Parathyroid adenoma (tissue), 2 donors: ENCODE results near the gene MARK4.
"Not testable (repeated sequence)": the region's sequence is repeated elsewhere in the genome, so short reads cannot be mapped to it uniquely, and the experiment has no call there.

Experiments
- H2AFZ ChIP-seq: fragments of 300-600 bp; sonication (generic); one replicate; pipeline ENCODE4 v1.7.0; 2017; ENCODE audit warnings: antibody characterized with exemption, mild to moderate bottlenecking
- H3K27ac ChIP-seq: fragments of 300-600 bp; sonication (generic); one replicate; pipeline ENCODE4 v1.7.0; 2017
- H3K27me3 ChIP-seq: fragments of 300-600 bp; sonication (generic); one replicate; pipeline ENCODE4 v1.7.0; 2017; ENCODE audit warnings: low read length; ENCODE audit not compliant: control insufficient read depth, insufficient read depth
- H3K36me3 ChIP-seq: fragments of 300-600 bp; sonication (generic); one replicate; pipeline ENCODE4 v1.7.0; 2017; ENCODE audit warnings: low read length; ENCODE audit not compliant: control insufficient read depth, insufficient read depth
- H3K4me1 ChIP-seq: fragments of 300-600 bp; sonication (generic); one replicate; pipeline ENCODE4 v1.7.0; 2017; ENCODE audit warnings: control low read depth
- H3K4me2 ChIP-seq: fragments of 300-600 bp; sonication (generic); one replicate; pipeline ENCODE4 v1.7.0; 2017; ENCODE audit warnings: low read length
- H3K4me3 ChIP-seq: fragments of 300-600 bp; sonication (generic); one replicate; pipeline ENCODE4 v1.7.0; 2017; ENCODE audit warnings: low read depth, low read length
- H3K79me2 ChIP-seq: fragments of 300-600 bp; sonication (generic); one replicate; pipeline ENCODE4 v1.7.0; 2017; ENCODE audit warnings: control low read depth
- H3K9ac ChIP-seq: fragments of 300-600 bp; sonication (generic); one replicate; pipeline ENCODE4 v1.7.0; 2017; ENCODE audit warnings: mild to moderate bottlenecking
- H3K9me3 ChIP-seq: fragments of 300-600 bp; sonication (generic); one replicate; pipeline ENCODE4 v1.7.0; 2017; ENCODE audit warnings: low read length; ENCODE audit not compliant: control insufficient read depth
- TF ChIP-seq, protein P1 (sequence below): fragments of 300-600 bp; sonication (generic); IDR thresholded peaks from one replicate; pipeline ENCODE4 v1.7.0; 2017; ENCODE audit warnings: antibody characterized with exemption, mild to moderate bottlenecking
- donor health status: primary hyperparathyroidism.

The MARK4 gene

DNA sequence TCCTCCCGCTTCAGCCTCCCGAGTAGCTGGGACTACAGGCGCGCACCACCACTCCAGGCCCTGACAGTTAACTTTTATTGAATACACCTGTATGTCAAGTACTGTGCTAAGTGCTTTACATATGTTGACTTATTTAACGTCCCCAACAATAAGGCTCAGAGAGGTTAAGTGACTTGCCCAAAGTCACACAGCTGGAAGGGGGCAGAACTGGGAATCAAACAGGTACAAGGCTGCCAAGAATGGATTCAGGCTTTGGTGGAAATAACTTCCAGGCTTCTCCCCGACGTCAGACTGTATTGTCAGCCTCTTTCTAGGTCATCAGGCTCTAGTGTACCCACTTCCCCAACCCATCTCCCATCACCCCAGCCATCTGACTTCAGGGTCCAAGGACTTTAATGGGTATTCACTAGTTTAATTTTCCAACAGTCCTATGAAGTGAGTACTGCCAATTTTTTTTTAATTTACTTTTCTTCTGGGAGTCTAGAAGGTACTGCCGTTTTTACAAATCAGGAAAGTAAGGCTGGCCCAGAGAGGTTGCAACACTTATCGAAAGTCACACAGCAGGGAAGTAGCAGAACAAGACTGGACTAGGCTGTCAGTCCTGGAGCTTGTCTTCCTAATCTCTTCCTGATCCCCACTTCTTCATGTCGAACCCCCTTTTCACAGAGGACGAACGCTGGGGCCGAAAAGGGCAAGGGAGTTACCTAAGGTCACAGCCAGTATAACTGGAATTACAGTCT is 76.5 kb downstream of the MARK4 start:
- Histone ChIP-seq H3K4me3 (no peak overlapping the region), H3K9ac (no peak overlapping the region), H3K4me1 (no peaks in the 10 kb centered on the region), H3K4me2 (no peak overlapping the region), H3K79me2 (no peaks in the 10 kb centered on the region), H3K9me3 (no peaks in the 10 kb centered on the region), H3K27ac (no peak overlapping the region), H3K27me3 (no peaks in the 10 kb centered on the region), H2AFZ (no peak overlapping the region), H3K36me3 (no peaks in the 10 kb centered on the region)
- TF ChIP-seq, protein P1, sequence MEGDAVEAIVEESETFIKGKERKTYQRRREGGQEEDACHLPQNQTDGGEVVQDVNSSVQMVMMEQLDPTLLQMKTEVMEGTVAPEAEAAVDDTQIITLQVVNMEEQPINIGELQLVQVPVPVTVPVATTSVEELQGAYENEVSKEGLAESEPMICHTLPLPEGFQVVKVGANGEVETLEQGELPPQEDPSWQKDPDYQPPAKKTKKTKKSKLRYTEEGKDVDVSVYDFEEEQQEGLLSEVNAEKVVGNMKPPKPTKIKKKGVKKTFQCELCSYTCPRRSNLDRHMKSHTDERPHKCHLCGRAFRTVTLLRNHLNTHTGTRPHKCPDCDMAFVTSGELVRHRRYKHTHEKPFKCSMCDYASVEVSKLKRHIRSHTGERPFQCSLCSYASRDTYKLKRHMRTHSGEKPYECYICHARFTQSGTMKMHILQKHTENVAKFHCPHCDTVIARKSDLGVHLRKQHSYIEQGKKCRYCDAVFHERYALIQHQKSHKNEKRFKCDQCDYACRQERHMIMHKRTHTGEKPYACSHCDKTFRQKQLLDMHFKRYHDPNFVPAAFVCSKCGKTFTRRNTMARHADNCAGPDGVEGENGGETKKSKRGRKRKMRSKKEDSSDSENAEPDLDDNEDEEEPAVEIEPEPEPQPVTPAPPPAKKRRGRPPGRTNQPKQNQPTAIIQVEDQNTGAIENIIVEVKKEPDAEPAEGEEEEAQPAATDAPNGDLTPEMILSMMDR, result no peak

DNA sequence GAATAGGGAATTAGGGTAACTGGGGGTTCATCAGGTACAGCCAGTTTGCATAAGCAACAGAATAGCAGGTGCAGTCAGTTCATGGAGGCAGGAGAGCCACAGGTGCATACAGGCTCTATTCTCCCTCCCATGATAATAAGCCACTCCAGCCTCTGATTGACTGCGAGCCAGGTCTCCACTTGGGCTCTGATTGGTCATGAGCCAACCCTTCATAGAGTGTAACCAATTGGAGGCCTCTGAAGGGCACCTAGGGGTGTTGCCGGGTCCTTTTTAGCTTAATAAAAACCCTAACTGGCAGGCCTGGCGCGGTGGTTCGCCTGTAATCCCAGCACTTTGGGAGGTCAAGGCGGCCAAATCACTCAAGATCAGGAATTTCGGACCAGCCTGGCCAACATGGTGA is 80.3 kb downstream of the MARK4 start:
- Histone ChIP-seq H3K27ac (no peak overlapping the region), H3K79me2 (no peaks in the 10 kb centered on the region), H3K4me2 (no peak overlapping the region), H3K9ac (no peak overlapping the region), H3K4me3 (no peak overlapping the region), H3K27me3 (no peaks in the 10 kb centered on the region), H3K4me1 (no peaks in the 10 kb centered on the region), H3K36me3 (no peaks in the 10 kb centered on the region), H3K9me3 (no peaks in the 10 kb centered on the region), H2AFZ (no peak overlapping the region)
- TF ChIP-seq, protein P1, result no peak

DNA sequence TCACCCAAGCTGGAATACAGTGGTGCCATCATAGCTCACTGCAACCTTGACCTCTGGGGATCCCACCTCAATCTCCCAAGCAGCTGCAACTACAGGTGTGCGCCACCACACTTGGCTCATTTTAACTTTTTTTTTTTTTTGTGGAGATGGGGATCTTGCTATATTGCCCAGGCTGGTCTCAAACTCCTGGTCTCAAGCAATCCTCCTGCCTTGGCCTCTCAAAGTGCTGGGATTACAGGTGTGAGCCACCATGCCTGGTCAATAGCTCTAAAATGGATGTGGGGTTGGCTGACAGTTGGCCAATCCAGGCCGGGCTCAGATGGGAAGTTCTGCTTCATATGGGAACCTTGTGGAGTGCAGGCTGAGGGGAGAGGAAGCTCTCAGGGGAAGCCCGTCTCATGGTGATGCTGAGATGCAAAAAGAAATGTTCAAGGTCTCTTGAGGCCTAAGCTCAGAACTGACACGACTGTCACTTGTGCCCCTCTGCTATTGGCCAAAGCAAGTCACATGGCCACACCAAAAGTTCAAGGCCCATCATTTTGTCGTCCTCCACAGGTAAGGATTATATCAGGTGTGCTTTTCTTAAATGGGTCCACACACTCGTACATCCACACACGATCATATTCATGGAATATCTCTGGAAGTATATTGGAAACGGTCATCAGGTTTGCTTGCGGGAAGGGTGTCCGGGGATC is 82.7 kb downstream of the MARK4 start:
- no peaks in the 10 kb centered on the region for H3K27me3 ChIP-seq
- H3K36me3 ChIP-seq, result no peaks in the 10 kb centered on the region
- H3K27ac ChIP-seq, result no peak overlapping the region
- H3K79me2 ChIP-seq, result no peaks in the 10 kb centered on the region
- no peaks in the 10 kb centered on the region for H3K4me1 ChIP-seq
- TF ChIP-seq, protein P1, result no peak
- H3K9ac ChIP-seq, result no peak overlapping the region
- H2AFZ ChIP-seq, result no peak overlapping the region
- H3K4me2 ChIP-seq, result no peak overlapping the region
- H3K9me3 ChIP-seq, result no peaks in the 10 kb centered on the region
- H3K4me3 ChIP-seq, result no peak overlapping the region

DNA sequence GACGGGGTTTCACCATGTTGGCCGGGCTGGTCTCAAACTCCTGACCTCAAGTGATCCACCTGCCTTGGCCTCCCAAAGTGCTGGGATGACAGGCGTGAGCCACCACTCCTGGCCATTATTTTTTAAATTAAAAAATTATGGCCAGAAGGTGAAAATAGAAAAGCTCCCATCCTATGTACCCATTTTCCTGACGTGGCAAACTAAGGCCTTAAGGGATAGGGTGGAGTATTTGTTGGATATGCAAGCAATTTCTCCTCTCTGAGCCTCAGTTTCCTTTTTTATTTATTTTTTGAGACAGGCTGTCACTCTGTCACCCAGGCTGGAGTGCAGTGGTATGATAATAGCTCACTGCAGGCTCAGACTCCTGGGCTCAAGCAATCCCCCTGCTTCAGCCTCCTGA is 83.8 kb downstream of the MARK4 start:
- not testable (repeated sequence) for H2AFZ ChIP-seq, H3K79me2 ChIP-seq, H3K27ac ChIP-seq, H3K27me3 ChIP-seq, H3K4me2 ChIP-seq, H3K9me3 ChIP-seq, H3K9ac ChIP-seq, H3K4me3 ChIP-seq, H3K36me3 ChIP-seq, H3K4me1 ChIP-seq

DNA sequence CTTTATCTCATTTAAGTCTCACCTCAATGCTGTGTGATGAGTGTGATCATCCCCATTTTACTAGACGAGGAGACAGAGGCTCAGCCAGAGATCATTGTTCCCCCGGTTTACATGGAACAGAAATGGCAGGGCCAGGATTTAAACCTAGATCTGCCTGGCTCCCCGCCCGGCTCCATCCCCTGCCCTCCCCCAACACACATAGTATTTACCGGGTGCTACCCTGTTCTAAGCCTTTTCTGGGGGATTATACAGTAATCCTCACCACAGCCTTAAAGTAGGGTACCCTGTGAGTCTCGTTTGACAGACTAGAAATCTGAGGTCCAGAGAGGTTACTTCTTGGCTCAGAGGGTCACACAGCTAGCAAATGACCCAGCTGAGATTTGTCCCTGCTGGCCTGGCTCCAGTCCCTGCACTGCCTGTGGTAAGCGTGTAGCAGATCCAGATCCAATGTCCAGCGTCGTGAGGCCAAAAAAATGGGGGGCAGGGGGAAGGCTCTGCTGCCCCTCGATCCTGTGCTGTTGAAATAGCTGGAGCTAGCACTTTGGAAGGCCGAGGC is 85.7 kb downstream of the MARK4 start:
- no peak overlapping the region for H3K27ac ChIP-seq
- no peaks in the 10 kb centered on the region for H3K27me3 ChIP-seq
- no peaks in the 10 kb centered on the region for H3K9me3 ChIP-seq
- H3K79me2 ChIP-seq, result no peaks in the 10 kb centered on the region
- TF ChIP-seq, protein P1, result no peak
- no peak overlapping the region for H2AFZ ChIP-seq
- no peak overlapping the region for H3K9ac ChIP-seq
- H3K36me3 ChIP-seq, result no peaks in the 10 kb centered on the region
- H3K4me2 ChIP-seq, result no peak overlapping the region
- no peaks in the 10 kb centered on the region for H3K4me1 ChIP-seq
- no peak overlapping the region for H3K4me3 ChIP-seq
